Liver (tissue), 9 donors: Measurements from ENCODE around the gene SSNA1. TPM values are rescaled to one million over a fixed set of nuclear protein-coding genes. Genes with fewer than 3 reads are reported as not detected.

Source experiments
- DNase-seq: peaks from one replicate; pipeline ENCODE4 v3.0.0-alpha.2; 2017; ENCODE audit warnings: low spot score
- H3K27ac ChIP-seq, 2 donors: one replicate each; pipeline ENCODE4 v1.7.0; 2013; ENCODE audit warnings: inconsistent platforms in 2 of 2, low read length in 2 of 2, control low read depth in 1 of 2, low read depth in 1 of 2, mild to moderate bottlenecking in 1 of 2
- H3K27me3 ChIP-seq, 4 donors: one replicate each; pipeline versions ENCODE4 v1.6.1 to v1.7.0; 2013; ENCODE audit warnings: low read length in 3 of 4, inconsistent platforms in 1 of 4, mild to moderate bottlenecking in 1 of 4, moderate library complexity in 1 of 4; ENCODE audit not compliant: control insufficient read depth in 4 of 4, insufficient read depth in 4 of 4
- H3K36me3 ChIP-seq, 4 donors: one replicate each; pipeline versions ENCODE4 v1.6.1 to v1.7.0; 2013; ENCODE audit warnings: low read length in 3 of 4, mild to moderate bottlenecking in 3 of 4, low read depth in 1 of 4, moderate library complexity in 1 of 4; ENCODE audit not compliant: control insufficient read depth in 4 of 4, insufficient read depth in 3 of 4
- H3K4me1 ChIP-seq, 4 donors: one replicate each; pipeline versions ENCODE4 v1.6.1 to v1.7.0; 2013; ENCODE audit warnings: low read length in 3 of 4, mild to moderate bottlenecking in 3 of 4, moderate library complexity in 1 of 4; ENCODE audit not compliant: control insufficient read depth in 4 of 4, insufficient read depth in 4 of 4
- H3K4me3 ChIP-seq, 3 donors: one replicate each; pipeline versions ENCODE4 v1.6.1 to v1.7.0; 2013; ENCODE audit warnings: low read length in 3 of 3, control low read depth in 1 of 3, low read depth in 1 of 3, mild to moderate bottlenecking in 1 of 3
- H3K9ac ChIP-seq, 2 donors: one replicate each; pipeline ENCODE4 v1.7.0; 2013; ENCODE audit warnings: low read length in 2 of 2, mild to moderate bottlenecking in 2 of 2, moderate library complexity in 2 of 2, control low read depth in 1 of 2, low read depth in 1 of 2
- H3K9me3 ChIP-seq, 4 donors: one replicate each; pipeline versions ENCODE4 v1.6.1 to v1.7.0; 2013; ENCODE audit warnings: low read length in 3 of 4; ENCODE audit not compliant: control insufficient read depth in 4 of 4
- EGR1 ChIP-seq, 2 donors: IDR thresholded peaks; 2 replicates each; pipeline ENCODE4 v1.6.1; 2016 to 2018; ENCODE audit warnings: antibody characterized with exemption in 2 of 2, low read depth in 2 of 2
- FOXA1 ChIP-seq: IDR thresholded peaks from 2 replicates; pipeline ENCODE4 v1.6.1; 2016; ENCODE audit warnings: antibody characterized with exemption
- FOXA2 ChIP-seq: IDR thresholded peaks from 2 replicates; pipeline ENCODE4 v1.6.1; 2016; ENCODE audit warnings: antibody characterized with exemption
- JUND ChIP-seq, 2 donors: IDR thresholded peaks; 2 replicates each; pipeline ENCODE4 v1.6.1; 2016; ENCODE audit warnings: antibody characterized with exemption in 2 of 2
- NR2F2 ChIP-seq: IDR thresholded peaks from 2 replicates; pipeline ENCODE4 v1.6.1; 2016; ENCODE audit warnings: antibody characterized with exemption
- RAD21 ChIP-seq, 2 donors: IDR thresholded peaks; 2 replicates each; pipeline ENCODE4 v1.6.1; 2016; ENCODE audit warnings: antibody characterized with exemption in 2 of 2, mild to moderate bottlenecking in 2 of 2
- RXRA ChIP-seq, 2 donors: IDR thresholded peaks; 2 replicates each; pipeline ENCODE4 v1.6.1; 2017 to 2018; ENCODE audit warnings: antibody characterized with exemption in 2 of 2, mild to moderate bottlenecking in 1 of 2
- SP1 ChIP-seq: IDR thresholded peaks from 2 replicates; pipeline ENCODE4 v1.6.1; 2018; ENCODE audit warnings: antibody characterized with exemption, mild to moderate bottlenecking
- TAF1 ChIP-seq: conservative IDR thresholded peaks from 2 replicates; pipeline ENCODE4 v1.6.1; 2016; ENCODE audit warnings: antibody characterized with exemption, mild to moderate bottlenecking
- YY1 ChIP-seq: IDR thresholded peaks from 2 replicates; pipeline ENCODE4 v1.6.1; 2016; ENCODE audit warnings: antibody characterized with exemption, mild to moderate bottlenecking
- WGBS: extraction: QIAGEN DNeasy Blood & Tissue Kit; methylation state at CpG from one replicate; pipeline ENCODE4 v1.1.7; 2013; 5-methylcytosine and 5-hydroxymethylcytosine counted together
- polyA plus RNA-seq, 2 donors: library from polyadenylated mRNA; stranded (reverse) in 1 of 2; unstranded in 1 of 2; fragments of 200-250 nt in 1 of 2; fragments of >200 nt in 1 of 2; fragmentation: Nextera tagmentation in 1 of 2; extraction: Ambion mirVana in 1 of 2; gene quantifications; one replicate each; pipeline versions ENCODE4 v1.2.1 to v1.2.3, GENCODE V29; 2013 to 2015
- total RNA-seq, 2 donors: library from RNA; depleted of rRNA; stranded (reverse); fragments of >200 nt; gene quantifications; one replicate each; pipeline ENCODE4 v1.2.3, GENCODE V29; 2014
- TF ChIP-seq, protein P1 (sequence below): fragments of 150-350 bp; IDR thresholded peaks from 2 replicates; pipeline ENCODE4 v1.5.1; 2017; ENCODE audit warnings: improper control_type of control experiment, low read depth, low read length; ENCODE audit not compliant: missing input control
- TF ChIP-seq, protein P2 (sequence below): IDR thresholded peaks from 2 replicates; pipeline ENCODE4 v1.6.1; 2016; ENCODE audit warnings: antibody characterized with exemption, mild to moderate bottlenecking
- TF ChIP-seq, protein P3 (sequence below): IDR thresholded peaks from 2 replicates; pipeline ENCODE4 v1.6.1; 2016; ENCODE audit warnings: antibody characterized with exemption
- TF ChIP-seq, protein P4 (sequence below): IDR thresholded peaks from 2 replicates; pipeline ENCODE4 v1.6.1; 2016; ENCODE audit warnings: antibody characterized with exemption
- donor health status: healthy.
- donor health status: healthy.
- donor health status: healthy.
- donor health status: healthy.
- donor health status: healthy.

The SSNA1 gene
- total and polyA plus RNA-seq, 4 donors, result 29.8 to 44.2 (median 40.3) TPM

DNA sequence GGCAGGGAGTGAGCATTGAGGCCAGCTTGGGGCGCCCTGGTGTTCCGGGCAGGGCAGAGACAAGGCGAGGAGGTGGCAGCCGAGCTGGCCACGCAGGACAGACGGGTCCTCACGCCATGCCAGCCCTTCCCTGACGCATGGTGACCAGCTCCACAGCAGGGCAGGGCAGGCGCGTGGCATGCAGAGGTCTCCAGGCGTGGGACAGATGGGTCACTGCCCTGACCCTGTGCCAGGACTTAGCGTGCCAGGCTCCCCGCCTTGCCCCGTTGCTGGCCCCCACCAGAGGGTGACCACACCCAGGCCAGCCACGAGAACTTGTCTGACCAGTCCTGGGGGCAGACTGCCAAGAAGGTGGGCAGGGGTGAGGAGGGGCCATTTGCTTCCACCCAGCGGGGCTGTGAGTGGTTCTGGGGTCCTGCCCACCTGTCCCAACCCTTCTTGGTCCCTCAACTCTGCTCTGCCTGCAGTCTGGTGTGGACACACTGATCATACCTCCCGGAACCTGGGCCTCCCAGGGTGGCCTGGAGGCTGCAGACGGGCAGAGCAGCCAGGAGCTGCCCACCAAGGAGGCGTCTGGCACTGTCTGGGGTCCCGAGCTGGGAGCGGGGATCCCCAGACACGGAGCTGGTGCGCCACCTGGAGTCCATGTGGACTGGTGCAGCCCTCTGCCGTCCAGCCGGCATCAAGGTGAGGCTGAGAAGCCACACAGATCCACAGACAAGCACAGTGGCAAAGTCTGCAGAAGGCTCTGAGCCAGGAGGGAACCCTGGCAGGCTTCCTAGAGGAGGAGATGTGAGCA lies 38.8 kb downstream of the SSNA1 start, which contains the start of gene RNF224:
Gene RNF224 (plus strand): TSS at position 449 of the 799 bp plus-strand sequence. CDS start 834 bp downstream, outside the sequence.
- Histone ChIP-seq H3K4me1 (peaks cover 8 to 18% (median 13%) of the 10 kb centered on the region in 4 donors), H3K9ac (no peak within 1 kb of the TSS), H3K27me3 (no peaks in the 10 kb centered on the region), H3K9me3 (no peaks in the 10 kb centered on the region), H3K4me3 (no peak within 1 kb of the TSS), H3K27ac (no peak within 1 kb of the TSS), H3K36me3 (no peaks in the 10 kb centered on the region)
- WGBS, result 30% methylated on average over 25 of the region's 25 CpGs
- TF ChIP-seq YY1 (no peak), RAD21 (IDR thresholded peaks at IDR 0.05) (peak; percentile 93 to 96)
- TF ChIP-seq, protein P1, sequence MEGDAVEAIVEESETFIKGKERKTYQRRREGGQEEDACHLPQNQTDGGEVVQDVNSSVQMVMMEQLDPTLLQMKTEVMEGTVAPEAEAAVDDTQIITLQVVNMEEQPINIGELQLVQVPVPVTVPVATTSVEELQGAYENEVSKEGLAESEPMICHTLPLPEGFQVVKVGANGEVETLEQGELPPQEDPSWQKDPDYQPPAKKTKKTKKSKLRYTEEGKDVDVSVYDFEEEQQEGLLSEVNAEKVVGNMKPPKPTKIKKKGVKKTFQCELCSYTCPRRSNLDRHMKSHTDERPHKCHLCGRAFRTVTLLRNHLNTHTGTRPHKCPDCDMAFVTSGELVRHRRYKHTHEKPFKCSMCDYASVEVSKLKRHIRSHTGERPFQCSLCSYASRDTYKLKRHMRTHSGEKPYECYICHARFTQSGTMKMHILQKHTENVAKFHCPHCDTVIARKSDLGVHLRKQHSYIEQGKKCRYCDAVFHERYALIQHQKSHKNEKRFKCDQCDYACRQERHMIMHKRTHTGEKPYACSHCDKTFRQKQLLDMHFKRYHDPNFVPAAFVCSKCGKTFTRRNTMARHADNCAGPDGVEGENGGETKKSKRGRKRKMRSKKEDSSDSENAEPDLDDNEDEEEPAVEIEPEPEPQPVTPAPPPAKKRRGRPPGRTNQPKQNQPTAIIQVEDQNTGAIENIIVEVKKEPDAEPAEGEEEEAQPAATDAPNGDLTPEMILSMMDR, result peak; percentile 91
- peak; percentile 87 for DNase-seq

DNA sequence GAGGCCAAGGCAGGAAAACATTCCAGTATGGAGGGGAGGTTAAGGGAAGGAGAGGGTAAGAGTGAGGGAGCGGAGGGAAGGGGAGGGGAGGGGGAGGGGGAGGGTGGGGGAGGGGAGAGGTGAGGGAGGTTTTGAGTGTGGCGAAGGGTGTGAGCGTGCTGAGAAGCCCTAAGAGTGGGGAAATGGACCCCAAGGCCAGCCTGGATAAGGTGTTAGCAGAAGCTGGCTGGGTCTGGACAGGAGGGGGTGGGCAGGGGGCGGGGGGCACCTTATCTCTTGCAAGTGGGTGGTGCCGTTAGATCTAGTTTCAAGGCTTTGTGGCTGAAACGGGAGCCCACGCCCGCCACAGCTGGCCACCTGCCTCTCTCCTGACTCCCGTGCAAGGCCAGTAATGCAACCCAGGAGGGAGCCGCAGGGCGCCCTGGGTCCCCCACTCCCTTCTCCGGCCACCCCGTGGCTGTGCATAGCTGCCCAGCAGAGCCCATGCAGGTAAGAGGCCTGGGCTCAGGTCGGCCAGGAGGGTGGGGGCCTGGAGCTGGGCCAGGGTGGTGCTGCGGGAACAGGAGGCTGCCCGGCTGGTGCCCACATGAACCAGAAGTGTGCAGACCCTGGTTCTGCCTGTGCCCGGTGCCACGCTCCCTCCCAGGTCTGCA lies 39.5 kb downstream of the SSNA1 start:
- Histone ChIP-seq H3K27ac (no peak overlapping the region), H3K9me3 (no peaks in the 10 kb centered on the region), H3K27me3 (no peaks in the 10 kb centered on the region), H3K4me1 (peaks cover 5 to 13% (median 7%) of the 10 kb centered on the region in 4 donors), H3K36me3 (no peaks in the 10 kb centered on the region), H3K9ac (no peak overlapping the region), H3K4me3 (no peak overlapping the region)
- DNase-seq, result no peak
- TF ChIP-seq, protein P2, sequence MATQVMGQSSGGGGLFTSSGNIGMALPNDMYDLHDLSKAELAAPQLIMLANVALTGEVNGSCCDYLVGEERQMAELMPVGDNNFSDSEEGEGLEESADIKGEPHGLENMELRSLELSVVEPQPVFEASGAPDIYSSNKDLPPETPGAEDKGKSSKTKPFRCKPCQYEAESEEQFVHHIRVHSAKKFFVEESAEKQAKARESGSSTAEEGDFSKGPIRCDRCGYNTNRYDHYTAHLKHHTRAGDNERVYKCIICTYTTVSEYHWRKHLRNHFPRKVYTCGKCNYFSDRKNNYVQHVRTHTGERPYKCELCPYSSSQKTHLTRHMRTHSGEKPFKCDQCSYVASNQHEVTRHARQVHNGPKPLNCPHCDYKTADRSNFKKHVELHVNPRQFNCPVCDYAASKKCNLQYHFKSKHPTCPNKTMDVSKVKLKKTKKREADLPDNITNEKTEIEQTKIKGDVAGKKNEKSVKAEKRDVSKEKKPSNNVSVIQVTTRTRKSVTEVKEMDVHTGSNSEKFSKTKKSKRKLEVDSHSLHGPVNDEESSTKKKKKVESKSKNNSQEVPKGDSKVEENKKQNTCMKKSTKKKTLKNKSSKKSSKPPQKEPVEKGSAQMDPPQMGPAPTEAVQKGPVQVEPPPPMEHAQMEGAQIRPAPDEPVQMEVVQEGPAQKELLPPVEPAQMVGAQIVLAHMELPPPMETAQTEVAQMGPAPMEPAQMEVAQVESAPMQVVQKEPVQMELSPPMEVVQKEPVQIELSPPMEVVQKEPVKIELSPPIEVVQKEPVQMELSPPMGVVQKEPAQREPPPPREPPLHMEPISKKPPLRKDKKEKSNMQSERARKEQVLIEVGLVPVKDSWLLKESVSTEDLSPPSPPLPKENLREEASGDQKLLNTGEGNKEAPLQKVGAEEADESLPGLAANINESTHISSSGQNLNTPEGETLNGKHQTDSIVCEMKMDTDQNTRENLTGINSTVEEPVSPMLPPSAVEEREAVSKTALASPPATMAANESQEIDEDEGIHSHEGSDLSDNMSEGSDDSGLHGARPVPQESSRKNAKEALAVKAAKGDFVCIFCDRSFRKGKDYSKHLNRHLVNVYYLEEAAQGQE, result no peak
- WGBS, result 38% methylated on average over 18 of the region's 18 CpGs

DNA sequence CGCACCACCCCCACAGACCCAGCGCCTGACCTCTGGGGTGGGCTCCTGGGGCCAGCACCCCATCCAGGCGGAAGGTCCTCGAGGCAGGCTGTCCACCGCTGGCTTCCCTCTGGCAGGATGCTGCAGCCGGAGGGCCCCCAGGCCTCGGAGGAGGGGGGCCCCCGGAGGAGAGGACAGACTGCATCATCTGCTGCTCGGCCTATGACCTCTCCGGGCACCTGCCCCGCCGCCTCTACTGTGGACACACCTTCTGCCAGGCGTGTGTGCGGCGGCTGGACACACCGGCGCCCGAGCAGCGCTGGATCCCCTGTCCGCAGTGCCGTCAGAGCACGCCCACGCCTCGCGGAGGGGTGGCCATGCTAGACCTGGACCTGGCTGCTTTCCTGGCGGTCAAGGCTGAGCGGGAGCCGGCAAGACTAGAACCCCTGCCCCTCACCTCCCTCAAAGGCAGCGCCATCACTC lies 40.1 kb downstream of the SSNA1 start:
- TF ChIP-seq YY1 (no peak), JUND (IDR thresholded peaks at IDR 0.05) (no peak), SP1 (no peak), EGR1 (IDR thresholded peaks at IDR 0.05; ENCODE audit: low read depth in 2 of 2) (no peak), FOXA1 (no peak), RXRA (IDR thresholded peaks at IDR 0.05) (no peak), TAF1 (no peak), FOXA2 (no peak), NR2F2 (no peak)
- TF ChIP-seq, protein P3, sequence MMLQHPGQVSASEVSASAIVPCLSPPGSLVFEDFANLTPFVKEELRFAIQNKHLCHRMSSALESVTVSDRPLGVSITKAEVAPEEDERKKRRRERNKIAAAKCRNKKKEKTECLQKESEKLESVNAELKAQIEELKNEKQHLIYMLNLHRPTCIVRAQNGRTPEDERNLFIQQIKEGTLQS, result no peak
- TF ChIP-seq, protein P4, sequence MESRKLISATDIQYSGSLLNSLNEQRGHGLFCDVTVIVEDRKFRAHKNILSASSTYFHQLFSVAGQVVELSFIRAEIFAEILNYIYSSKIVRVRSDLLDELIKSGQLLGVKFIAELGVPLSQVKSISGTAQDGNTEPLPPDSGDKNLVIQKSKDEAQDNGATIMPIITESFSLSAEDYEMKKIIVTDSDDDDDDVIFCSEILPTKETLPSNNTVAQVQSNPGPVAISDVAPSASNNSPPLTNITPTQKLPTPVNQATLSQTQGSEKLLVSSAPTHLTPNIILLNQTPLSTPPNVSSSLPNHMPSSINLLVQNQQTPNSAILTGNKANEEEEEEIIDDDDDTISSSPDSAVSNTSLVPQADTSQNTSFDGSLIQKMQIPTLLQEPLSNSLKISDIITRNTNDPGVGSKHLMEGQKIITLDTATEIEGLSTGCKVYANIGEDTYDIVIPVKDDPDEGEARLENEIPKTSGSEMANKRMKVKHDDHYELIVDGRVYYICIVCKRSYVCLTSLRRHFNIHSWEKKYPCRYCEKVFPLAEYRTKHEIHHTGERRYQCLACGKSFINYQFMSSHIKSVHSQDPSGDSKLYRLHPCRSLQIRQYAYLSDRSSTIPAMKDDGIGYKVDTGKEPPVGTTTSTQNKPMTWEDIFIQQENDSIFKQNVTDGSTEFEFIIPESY, result no peak
- no peaks in the 10 kb centered on the region for H3K27me3 ChIP-seq
- H3K4me1 ChIP-seq, result peaks cover 4 to 10% (median 6%) of the 10 kb centered on the region in 4 donors
- no peak overlapping the region for H3K27ac ChIP-seq
- H3K9me3 ChIP-seq, result no peaks in the 10 kb centered on the region
- WGBS, result 65% methylated on average over 29 of the region's 29 CpGs
- no peaks in the 10 kb centered on the region for H3K36me3 ChIP-seq
- no peak overlapping the region for H3K4me3 ChIP-seq
- H3K9ac ChIP-seq, result no peak overlapping the region
- DNase-seq, result no peak
